NAMALWA (cell line): ENCODE data around the gene BAIAP2L1.
"Not testable (repeated sequence)": the region's sequence is repeated elsewhere in the genome, so short reads cannot be mapped to it uniquely, and the experiment has no call there.

Experiments used
- DNase-seq: peaks from one replicate; pipeline ENCODE4 v3.0.0-alpha.2; 2015; ENCODE audit warnings: low spot score

Gene BAIAP2L1

GRCh38 chr7:98400542-98401340, at the start of gene BAIAP2L1:
BAIAP2L1 (minus strand) TSS chr7:98401090; CDS start chr7:98400852, 238 bp downstream.
- peak; percentile 67 for DNase-seq

- no peak for DNase-seq
Observed at GRCh38 chr7:98448766-98449165, 47.9 kb upstream of the BAIAP2L1 start.

GRCh38 chr7:98440992-98441391, 40.1 kb upstream of the BAIAP2L1 start:
- not testable (repeated sequence) for DNase-seq

- no peak for DNase-seq
Observed at GRCh38 chr7:98439484-98439883, 38.6 kb upstream of the BAIAP2L1 start.

- no peak for DNase-seq
Observed at GRCh38 chr7:98434087-98434486, 33.2 kb upstream of the BAIAP2L1 start.

GRCh38 chr7:98429799-98430198, 28.9 kb upstream of the BAIAP2L1 start:
- DNase-seq: no peak

- peak; percentile 74 for DNase-seq
Observed at GRCh38 chr7:98423043-98423442, 22.2 kb upstream of the BAIAP2L1 start.

- DNase-seq: peak; percentile 79
Observed at GRCh38 chr7:98420966-98421612, 20.2 kb upstream of the BAIAP2L1 start.

GRCh38 chr7:98419988-98420387, 19.1 kb upstream of the BAIAP2L1 start:
- not testable (repeated sequence) for DNase-seq

GRCh38 chr7:98419316-98419691, 18.4 kb upstream of the BAIAP2L1 start:
- DNase-seq: not testable (repeated sequence)

GRCh38 chr7:98418636-98419315, 17.9 kb upstream of the BAIAP2L1 start:
- DNase-seq: no peak

- no peak for DNase-seq
Observed at GRCh38 chr7:98418271-98418635, 17.4 kb upstream of the BAIAP2L1 start.

- peak; percentile 29 for DNase-seq
Observed at GRCh38 chr7:98417604-98418270, 16.8 kb upstream of the BAIAP2L1 start.

- no peak for DNase-seq
Observed at GRCh38 chr7:98414205-98414900, 13.5 kb upstream of the BAIAP2L1 start.

- DNase-seq: not testable (repeated sequence)
Observed at GRCh38 chr7:98413655-98414054, 12.8 kb upstream of the BAIAP2L1 start.

GRCh38 chr7:98409843-98410242, 9.0 kb upstream of the BAIAP2L1 start:
- no peak for DNase-seq

- DNase-seq: not testable (repeated sequence)
Observed at GRCh38 chr7:98408146-98408545, 7.3 kb upstream of the BAIAP2L1 start.

- DNase-seq: no peak
Observed at GRCh38 chr7:98406827-98407226, 5.9 kb upstream of the BAIAP2L1 start.

GRCh38 chr7:98404840-98405239, 4.0 kb upstream of the BAIAP2L1 start:
- DNase-seq: no peak

- DNase-seq: no peak
Observed at GRCh38 chr7:98399890-98400541, 874 bp downstream of the BAIAP2L1 start.

- peak; percentile 22 for DNase-seq
Observed at GRCh38 chr7:98399462-98399861, 1.4 kb downstream of the BAIAP2L1 start.
